ENCODE results near the gene MMEL1. TPM values are rescaled to one million over a fixed set of nuclear protein-coding genes. Genes with fewer than 3 reads are reported as not detected.
"Not testable (repeated sequence)": the region's sequence is repeated elsewhere in the genome, so short reads cannot be mapped to it uniquely, and the experiment has no call there.

The MMEL1 gene
- total RNA-seq, 2 experiments from 2014 or later, result 3.7 to 4.0 TPM

GRCh38 chr1:2569703-2570102 lies 63.1 kb downstream of the MMEL1 start:
- H3K36me3 Mint-ChIP-seq (ENCODE audit: low read depth), result peaks cover 15% of the 10 kb centered on the region
- ATAC-seq; H3K27me3 Mint-ChIP-seq (ENCODE audit: low read depth); H3K27ac Mint-ChIP-seq; H3K4me1 Mint-ChIP-seq (ENCODE audit: low read depth); DNase-seq; H3K4me3 Mint-ChIP-seq: not testable (repeated sequence)
- ChIA-PET POLR2A (interaction anchor here (0.7 kb wide), 1 partner anchor 8 kb away, joined by 3 read pairs; no protein-coding TSS in a partner anchor), CTCF (interaction anchor here (2.5 kb wide), 1 partner anchor 8 kb away, joined by 16 read pairs; no protein-coding TSS in a partner anchor)
- peaks cover 20% of the 10 kb centered on the region for H3K9me3 Mint-ChIP-seq (ENCODE audit: insufficient read depth)

- ChIA-PET POLR2A (interaction anchor here (0.7 kb wide), 1 partner anchor 8 kb away, joined by 3 read pairs; no protein-coding TSS in a partner anchor), CTCF (no interaction called here)
- Mint-ChIP-seq H3K4me1 (ENCODE audit: low read depth) (peaks cover 5% of the 10 kb centered on the region), H3K27me3 (ENCODE audit: low read depth) (peaks cover 5% of the 10 kb centered on the region), H3K36me3 (ENCODE audit: low read depth) (peaks cover 12% of the 10 kb centered on the region), H3K4me3 (no peak overlapping the region), H3K9me3 (ENCODE audit: insufficient read depth) (peaks cover 17% of the 10 kb centered on the region), H3K27ac (no peak overlapping the region)
- DNase-seq (no peak), ATAC-seq (no peak)
These were observed 63.8 kb downstream of the MMEL1 start for GRCh38 chr1:2569060-2569459.

GRCh38 chr1:2568187-2568816 lies 64.5 kb downstream of the MMEL1 start:
- POLR2A ChIA-PET; CTCF ChIA-PET; H3K9me3 Mint-ChIP-seq (ENCODE audit: insufficient read depth); H3K27ac Mint-ChIP-seq; H3K4me3 Mint-ChIP-seq; ATAC-seq; H3K27me3 Mint-ChIP-seq (ENCODE audit: low read depth); DNase-seq; H3K36me3 Mint-ChIP-seq (ENCODE audit: low read depth); H3K4me1 Mint-ChIP-seq (ENCODE audit: low read depth): not testable (repeated sequence)

- no peaks in the 10 kb centered on the region for H3K9me3 Mint-ChIP-seq (ENCODE audit: insufficient read depth)
These were observed 65.6 kb downstream of the MMEL1 start for GRCh38 chr1:2567083-2567679.

GRCh38 chr1:2566101-2567045 lies 66.4 kb downstream of the MMEL1 start:
- ChIA-PET POLR2A (interaction anchor here (1.3 to 6.1 kb wide), 2 partner anchors 10 to 19 kb away, joined by 3 to 42 read pairs; partner anchors contain the start of genes PRXL2B and TNFRSF14), CTCF (no interaction called here)
- ATAC-seq (no peak), DNase-seq (no peak)
- peaks cover 2% of the 10 kb centered on the region for H3K4me1 Mint-ChIP-seq (ENCODE audit: low read depth)
- H3K27me3 Mint-ChIP-seq (ENCODE audit: low read depth), result no peaks in the 10 kb centered on the region
- no peak overlapping the region for H3K27ac Mint-ChIP-seq
- no peak overlapping the region for H3K4me3 Mint-ChIP-seq
- H3K36me3 Mint-ChIP-seq (ENCODE audit: low read depth), result peaks cover 4% of the 10 kb centered on the region
- no peaks in the 10 kb centered on the region for H3K9me3 Mint-ChIP-seq (ENCODE audit: insufficient read depth)

More at GRCh38 chr1:2567083-2567679, 65.6 kb downstream of the MMEL1 start:
- ATAC-seq (no peak), DNase-seq (no peak)
- ChIA-PET CTCF (no interaction called here), POLR2A (interaction anchor here (1.3 kb wide), 1 partner anchor 11 kb away, joined by 3 read pairs; the partner anchor contains the start of gene TNFRSF14)
- H3K27ac Mint-ChIP-seq, result no peak overlapping the region
- H3K36me3 Mint-ChIP-seq (ENCODE audit: low read depth), result peaks cover 2% of the 10 kb centered on the region
- no peaks in the 10 kb centered on the region for H3K27me3 Mint-ChIP-seq (ENCODE audit: low read depth)
- H3K4me1 Mint-ChIP-seq (ENCODE audit: low read depth), result no peaks in the 10 kb centered on the region
- no peak overlapping the region for H3K4me3 Mint-ChIP-seq

- Mint-ChIP-seq H3K4me1 (ENCODE audit: low read depth) (peaks cover 6% of the 10 kb centered on the region), H3K27ac (no peak overlapping the region), H3K36me3 (ENCODE audit: low read depth) (peaks cover 7% of the 10 kb centered on the region)
These were observed 67.9 kb downstream of the MMEL1 start for GRCh38 chr1:2564815-2565374.

GRCh38 chr1:2564006-2564814 lies 68.6 kb downstream of the MMEL1 start:
- no peak overlapping the region for H3K4me3 Mint-ChIP-seq
- DNase-seq (no peak), ATAC-seq (no peak)
- no peaks in the 10 kb centered on the region for H3K9me3 Mint-ChIP-seq (ENCODE audit: insufficient read depth)
- ChIA-PET POLR2A (interaction anchor here (1.0 to 6.1 kb wide), 3 partner anchors 8 to 22 kb away, joined by 3 to 42 read pairs (median 5); partner anchors contain the start of genes PRXL2B and TNFRSF14), CTCF (no interaction called here)
- H3K27ac Mint-ChIP-seq, result no peak overlapping the region
- H3K36me3 Mint-ChIP-seq (ENCODE audit: low read depth), result peaks cover 7% of the 10 kb centered on the region
- peaks cover 8% of the 10 kb centered on the region for H3K4me1 Mint-ChIP-seq (ENCODE audit: low read depth)
- H3K27me3 Mint-ChIP-seq (ENCODE audit: low read depth), result no peaks in the 10 kb centered on the region

More at GRCh38 chr1:2564815-2565374, 67.9 kb downstream of the MMEL1 start:
- Mint-ChIP-seq H3K9me3 (ENCODE audit: insufficient read depth) (no peaks in the 10 kb centered on the region), H3K4me3 (no peak overlapping the region), H3K27me3 (ENCODE audit: low read depth) (no peaks in the 10 kb centered on the region)
- DNase-seq, result no peak
- ATAC-seq, result no peak
- CTCF ChIA-PET, result interaction anchor here (1.0 kb wide), 1 partner anchor 9 kb away, joined by 6 read pairs; the partner anchor contains the start of gene TNFRSF14
- POLR2A ChIA-PET, result interaction anchor here (1.0 to 6.1 kb wide), 3 partner anchors 9 to 21 kb away, joined by 3 to 42 read pairs (median 5); partner anchors contain the start of genes PRXL2B and TNFRSF14

- Mint-ChIP-seq H3K27me3 (ENCODE audit: low read depth) (no peaks in the 10 kb centered on the region), H3K36me3 (ENCODE audit: low read depth) (peaks cover 10% of the 10 kb centered on the region), H3K9me3 (ENCODE audit: insufficient read depth) (no peaks in the 10 kb centered on the region), H3K4me3 (no peak overlapping the region), H3K4me1 (ENCODE audit: low read depth) (peaks cover 14% of the 10 kb centered on the region), H3K27ac (no peak overlapping the region)
- DNase-seq, result no peak
- CTCF ChIA-PET, result interaction anchor here (2.5 to 4.1 kb wide), 2 partner anchors 14 to 23 kb away, joined by 17 to 32 read pairs; partner anchors contain the start of gene PRXL2B
- ATAC-seq, result no peak
- POLR2A ChIA-PET, result interaction anchor here (6.1 kb wide), 1 partner anchor 23 kb away, joined by 42 read pairs; the partner anchor contains the start of gene PRXL2B
These were observed 69.6 kb downstream of the MMEL1 start for GRCh38 chr1:2563205-2563604.

- H3K9me3 Mint-ChIP-seq (ENCODE audit: insufficient read depth), result no peaks in the 10 kb centered on the region
- no peaks in the 10 kb centered on the region for H3K27me3 Mint-ChIP-seq (ENCODE audit: low read depth)
- no peak overlapping the region for H3K27ac Mint-ChIP-seq
- peaks cover 17% of the 10 kb centered on the region for H3K36me3 Mint-ChIP-seq (ENCODE audit: low read depth)
- ATAC-seq (no peak), DNase-seq (no peak)
- no peak overlapping the region for H3K4me3 Mint-ChIP-seq
- POLR2A ChIA-PET, result interaction anchor here (1.6 to 6.1 kb wide), 3 partner anchors 9 to 24 kb away, joined by 4 to 42 read pairs (median 13); partner anchors contain the start of gene PRXL2B
- H3K4me1 Mint-ChIP-seq (ENCODE audit: low read depth), result peaks cover 24% of the 10 kb centered on the region
- CTCF ChIA-PET, result interaction anchor here (0.7 to 4.1 kb wide), 7 partner anchors 9 to 146 kb away, joined by 3 to 32 read pairs (median 9); partner anchors contain the start of genes PANK4 and PRXL2B
These were observed 70.6 kb downstream of the MMEL1 start for GRCh38 chr1:2561898-2562895.

Measured in activated CD8-positive, alpha-beta T cell treated with anti-CD3 and anti-CD28 coated beads, Interleukin-2, amount 10 ng/mL, durations not matched to agents 7 days and 5 days (primary cell).